K562 (cell line): ENCODE data around the gene OR52J3. TPM values are rescaled to one million over a fixed set of nuclear protein-coding genes. Genes with fewer than 3 reads are reported as not detected.

Experiments
- ATAC-seq: fragments of 200-7000 bp; cut with Tn5 transposase; 3 replicates; pipeline ENCODE4 v1.9.1; 2020; ENCODE audit warnings: moderate library complexity
- BruUV-seq: library from RNA; stranded (reverse); fragments of 400-500 nt; replicated peaks from 2 replicates; lab custom pipeline; 2021; lab: Mats Ljungman, UMichigan
- CTCF ChIA-PET: fragments of 300-600 bp; formaldehyde crosslinking; extraction: SDS; loops from one replicate; lab custom pipeline; 2021; ENCODE audit warnings: low intra/inter-chr PET ratio; lab: Yijun Ruan, JAX
- POLR2A ChIA-PET: fragments of 300-600, 350-650 bp; sonication (Branson Sonifier 250); formaldehyde crosslinking; extraction: SDS; loops from one replicate; lab custom pipeline; 2021; ENCODE audit warnings: antibody characterized with exemption, inconsistent platforms; lab: Yijun Ruan, JAX
- DNase-seq, 4 experiments: peaks; one replicate each; pipeline versions ENCODE4 v3.0.0 to v3.0.0-alpha.2; 2011 to 2018; ENCODE audit warnings: low spot score in 3 of 4, mixed read lengths in 3 of 4; ENCODE audit errors: extremely low read depth in 1 of 4
- FAIRE-seq: peaks from 2 replicates; lab custom pipeline; 2011; peaks lifted over from hg19 to GRCh38; lab: Jason Lieb, UNC
- H2AFZ ChIP-seq: 2 replicates; pipeline ENCODE4 v1.6.0; 2011; ENCODE audit warnings: low read depth, low read length, control low read depth, inconsistent platforms
- H3K27ac ChIP-seq: fragments of 200-600 bp; 3 replicates; pipeline ENCODE4 v1.8.0; 2011; ENCODE audit warnings: low read depth, mild to moderate bottlenecking, control low read depth, inconsistent platforms, low read length, moderate library complexity, mixed read lengths; ENCODE audit errors: extremely low read depth
- H3K27me3 ChIP-seq, 2 experiments: fragments of 300-600 bp in 1 of 2; 2 replicates in 1 of 2; 3 replicates in 1 of 2; pipeline versions ENCODE4 v1.6.0 to v1.8.0; 2011; ENCODE audit warnings: inconsistent platforms in 2 of 2, low read length in 2 of 2, mild to moderate bottlenecking in 1 of 2, mixed read lengths in 1 of 2, moderate library complexity in 1 of 2; ENCODE audit not compliant: control insufficient read depth in 2 of 2, insufficient read depth in 2 of 2
- H3K36me3 ChIP-seq: fragments of 300-600 bp; 3 replicates; pipeline ENCODE4 v1.8.0; 2011; ENCODE audit warnings: mild to moderate bottlenecking, low read length, inconsistent platforms; ENCODE audit not compliant: control insufficient read depth, insufficient read depth
- H3K4me1 ChIP-seq, 2 experiments: fragments of 200-600 bp in 1 of 2; replicated peaks in 1 of 2; 2 replicates in 1 of 2; 3 replicates in 1 of 2; pipeline versions ENCODE4 v1.5.1 to v1.8.0; 2011; ENCODE audit warnings: inconsistent platforms in 2 of 2, low read length in 2 of 2, mild to moderate bottlenecking in 1 of 2, mixed read lengths in 1 of 2, moderate library complexity in 1 of 2; ENCODE audit not compliant: control insufficient read depth in 2 of 2, insufficient read depth in 2 of 2
- H3K4me2 ChIP-seq: 2 replicates; pipeline ENCODE4 v1.6.1; 2011; ENCODE audit warnings: low read length, control low read depth, inconsistent platforms, mixed read lengths; ENCODE audit not compliant: insufficient read depth
- H3K4me3 ChIP-seq: fragments of 200-600 bp; sonication (generic), shearing (Covaris generic); 2 replicates; pipeline ENCODE4 v1.5.1; 2016; ENCODE audit warnings: control low read depth, inconsistent platforms
- H3K79me2 ChIP-seq: fragments of 200-600 bp; 3 replicates; pipeline ENCODE4 v1.8.0; 2011; ENCODE audit warnings: low read length, inconsistent platforms; ENCODE audit not compliant: control insufficient read depth, insufficient read depth
- H3K9ac ChIP-seq, 2 experiments: 2 replicates each; pipeline versions ENCODE4 v1.6.0 to v1.6.1; 2011; ENCODE audit warnings: low read depth in 2 of 2, low read length in 2 of 2, control low read depth in 1 of 2, inconsistent platforms in 1 of 2, mild to moderate bottlenecking in 1 of 2, mixed read lengths in 1 of 2; ENCODE audit not compliant: insufficient read depth in 1 of 2
- H3K9me1 ChIP-seq: one replicate; pipeline ENCODE4 v1.6.0; 2011; ENCODE audit warnings: inconsistent platforms, mild to moderate bottlenecking, low read length, moderate library complexity; ENCODE audit not compliant: control insufficient read depth, insufficient read depth
- H3K9me3 ChIP-seq: replicated peaks from 2 replicates; pipeline ENCODE4 v1.5.1; 2011; ENCODE audit warnings: low read depth, low read length, inconsistent platforms; ENCODE audit not compliant: control insufficient read depth, insufficient read depth
- H4K20me1 ChIP-seq: replicated peaks from 2 replicates; pipeline ENCODE4 v1.6.1; 2011; ENCODE audit warnings: low read length, inconsistent platforms, mixed read lengths; ENCODE audit not compliant: control insufficient read depth, insufficient read depth
- C11orf30 ChIP-seq: fragments of 450-650 bp; IDR thresholded peaks from 2 replicates; pipeline ENCODE4 v1.6.1; 2016; ENCODE audit warnings: low read depth, mild to moderate bottlenecking
- FOXA1 ChIP-seq: fragments of 450-650 bp; IDR thresholded peaks from 2 replicates; pipeline ENCODE4 v1.6.1; 2016; ENCODE audit warnings: mild to moderate bottlenecking, borderline replicate concordance
- HNRNPLL ChIP-seq: fragments of 200-400 bp; formaldehyde crosslinking; IDR thresholded peaks from 2 replicates; pipeline ENCODE4 v1.6.1; 2017; ENCODE audit warnings: low read length, low read depth, mild to moderate bottlenecking; ENCODE audit not compliant: poor library complexity, severe bottlenecking
- LEF1 ChIP-seq: fragments of 450-650 bp; IDR thresholded peaks from 2 replicates; pipeline ENCODE4 v1.6.1; 2016; ENCODE audit warnings: mild to moderate bottlenecking
- MAFF ChIP-seq: IDR thresholded peaks from 2 replicates; pipeline ENCODE4 v1.6.1; 2012; ENCODE audit warnings: low read length, improper control_type of control experiment
- MAFG ChIP-seq: fragments of 450-650 bp; conservative IDR thresholded peaks from 2 replicates; pipeline ENCODE4 v1.6.1; 2016; ENCODE audit warnings: missing genetic modification characterization, missing compliant biosample characterization
- MAFK ChIP-seq: IDR thresholded peaks from 2 replicates; pipeline ENCODE4 v1.6.1; 2011; ENCODE audit warnings: low read length, improper control_type of control experiment
- NCOA6 ChIP-seq: fragments of 450-650 bp; IDR thresholded peaks from 2 replicates; pipeline ENCODE4 v1.6.1; 2017; ENCODE audit warnings: mild to moderate bottlenecking
- PCBP1 ChIP-seq: fragments of 200-400 bp; formaldehyde crosslinking; IDR thresholded peaks from 2 replicates; pipeline ENCODE4 v1.6.1; 2018; ENCODE audit warnings: mild to moderate bottlenecking, low read depth, low read length; ENCODE audit not compliant: poor library complexity, severe bottlenecking
- TGIF2 ChIP-seq: sonication (generic); formaldehyde crosslinking; IDR thresholded peaks from 2 replicates; pipeline ENCODE4 v1.8.1; 2022; ENCODE audit warnings: mild to moderate bottlenecking, missing genetic modification reagents, moderate library complexity
- ZBED1 ChIP-seq: IDR thresholded peaks from 2 replicates; pipeline ENCODE4 v1.6.1; 2014
- ZNF316 ChIP-seq: fragments of 450-650 bp; IDR thresholded peaks from 2 replicates; pipeline ENCODE4 v1.6.1; 2016
- WGBS: fragments of 100-300 bp; shearing (Covaris generic); methylation state at CpG from one replicate; pipeline ENCODE4 v1.1.6; 2016; ENCODE audit warnings: low coverage, mixed read lengths; ENCODE audit not compliant: insufficient coverage; ENCODE audit errors: missing lambda C conversion rate; 5-methylcytosine and 5-hydroxymethylcytosine counted together
- in situ Hi-C: fragments of 300-500 bp; cut with MboI; formaldehyde crosslinking; loops from 4 replicates; pipeline ENCODE4 v1.15.0; 2018; ENCODE audit warnings: inconsistent platforms, mixed read lengths
- intact Hi-C: fragments of 100-400 bp; cut with micrococcal nuclease; formaldehyde crosslinking; loops from 2 replicates; pipeline ENCODE4 v1.14.2; 2022
- polyA plus RNA-seq, 8 experiments: library from polyadenylated mRNA; depleted of rRNA in 4 of 8; stranded (reverse) in 5 of 8; unstranded in 3 of 8; fragments of >200 nt; fragmentation: Nextera tagmentation in 2 of 8; fragmentation: Illumina TruSeq in 1 of 8; extraction: Ambion mirVana in 2 of 8; extraction: Trizol in 1 of 8; gene quantifications; 2 replicates each; pipeline versions ENCODE4 v1.2.1 to v1.2.3, GENCODE V29; 2011 to 2014; ENCODE audit warnings: inconsistent platforms in 1 of 8, missing spikeins in 1 of 8
- total RNA-seq, 7 experiments: library from RNA; depleted of rRNA in 6 of 7; stranded (reverse); fragments of >200 nt in 6 of 7; fragmentation: Illumina TruSeq in 2 of 7; extraction: Trizol in 2 of 7; gene quantifications; 2 replicates each; pipeline versions ENCODE4 v1.2.1 to v1.2.3, GENCODE V29; 2011 to 2021; ENCODE audit warnings: low replicate concordance in 1 of 7
- TF ChIP-seq, protein P1 (sequence below): fragments of 250-450 bp; sonication (Bioruptor Pico); IDR thresholded peaks from 2 replicates; pipeline ENCODE4 v1.8.0; 2022; ENCODE audit warnings: moderate library complexity, mild to moderate bottlenecking, inconsistent platforms
- TF ChIP-seq, protein P2 (sequence below), 2 experiments: IDR thresholded peaks in 1 of 2; conservative IDR thresholded peaks in 1 of 2; 2 replicates each; pipeline ENCODE4 v1.6.1; 2016; ENCODE audit warnings: low read depth in 2 of 2, mild to moderate bottlenecking in 1 of 2, missing compliant biosample characterization in 1 of 2, missing genetic modification characterization in 1 of 2, moderate library complexity in 1 of 2

OR52J3 gene
- total and polyA plus RNA-seq, 9 of the 15 experiments (the other 6 are each of a cell fraction or from before 2014, with no cell fraction given) = not detected

DNA sequence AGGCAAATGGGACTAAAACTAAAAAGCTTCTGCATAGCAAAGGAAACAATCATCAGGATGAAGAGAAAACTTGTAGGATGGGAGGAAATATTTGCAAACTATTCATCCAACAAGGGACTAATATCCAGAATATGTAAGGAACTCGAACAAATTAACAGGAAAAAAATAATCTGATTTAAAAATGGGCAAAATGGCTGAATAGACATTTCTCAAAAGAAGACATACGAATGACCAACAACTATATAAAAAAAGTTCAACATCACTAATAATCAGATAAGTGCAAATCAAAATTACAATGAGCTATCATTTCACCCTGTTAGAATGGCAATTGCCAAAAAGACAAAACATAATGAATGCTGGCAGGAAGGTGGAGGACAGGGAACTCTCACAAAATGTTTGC is 35.1 kb downstream of the OR52J3 start:
- BruUV-seq = no TSS peak
- Histone ChIP-seq H3K36me3 (no peaks in the 10 kb centered on the region), H2AFZ (no peak overlapping the region), H3K4me2 (no peak overlapping the region), H4K20me1 (no peaks in the 10 kb centered on the region), H3K9ac (no peak overlapping the region), H3K9me1 (no peaks in the 10 kb centered on the region), H3K27ac (no peak overlapping the region), H3K79me2 (no peaks in the 10 kb centered on the region), H3K4me3 (no peak overlapping the region), H3K27me3 (no peaks in the 10 kb centered on the region), H3K9me3 (no peaks in the 10 kb centered on the region), H3K4me1 (no peaks in the 10 kb centered on the region)
- ATAC-seq (no peak), FAIRE-seq (no peak), DNase-seq (no peak)
- POLR2A ChIA-PET = no interaction called here
- intact Hi-C loops (no loop called here), in situ Hi-C loops (no loop called here)
- CTCF ChIA-PET = no interaction called here
- peak; percentile 80 for TF ChIP-seq C11orf30
- no peak for TF ChIP-seq PCBP1
- no peak for TF ChIP-seq FOXA1
- peak; percentile 45; the same call in 1 of the 2 replicates for TF ChIP-seq MAFG
- no peak for TF ChIP-seq HNRNPLL
- peak; percentile 92 for TF ChIP-seq ZNF316
- 8% methylated on average over 2 of the region's 2 CpGs for WGBS

DNA sequence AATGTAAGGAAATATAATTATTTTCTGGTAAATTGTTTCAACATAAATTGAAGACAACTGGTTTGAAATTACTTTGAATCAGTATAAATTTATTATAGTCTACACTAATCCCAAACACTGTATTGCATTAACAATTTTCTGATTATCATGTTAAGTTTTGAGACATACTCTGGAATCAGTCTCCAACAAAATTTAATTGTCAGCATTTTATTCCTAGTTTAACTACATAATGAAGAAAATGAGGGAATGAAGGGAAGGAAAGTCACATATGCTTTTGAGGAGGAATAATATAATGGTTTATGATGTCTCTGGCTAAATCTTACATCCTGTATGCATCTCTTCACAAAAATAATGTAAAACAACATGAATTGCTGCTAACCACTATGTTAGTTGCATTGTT is 37.3 kb downstream of the OR52J3 start:
- peaks cover 0 to 4% of the 10 kb centered on the region in 2 experiments; a peak in 1 of 5 replicates for H3K4me1 ChIP-seq
- DNase-seq = no peak
- H4K20me1 ChIP-seq = no peaks in the 10 kb centered on the region
- in situ Hi-C loops (no loop called here), intact Hi-C loops (no loop called here)
- no peaks in the 10 kb centered on the region for H3K9me3 ChIP-seq
- CTCF ChIA-PET = no interaction called here
- no peaks in the 10 kb centered on the region for H3K27me3 ChIP-seq
- H3K27ac ChIP-seq = no peak overlapping the region
- H3K4me3 ChIP-seq = no peak overlapping the region
- no peak for FAIRE-seq
- H3K4me2 ChIP-seq = no peak overlapping the region
- H2AFZ ChIP-seq = no peak overlapping the region
- H3K9ac ChIP-seq = no peak overlapping the region
- no peak for ATAC-seq
- H3K9me1 ChIP-seq = no peaks in the 10 kb centered on the region
- H3K79me2 ChIP-seq = no peaks in the 10 kb centered on the region
- H3K36me3 ChIP-seq = no peaks in the 10 kb centered on the region
- BruUV-seq = no TSS peak
- POLR2A ChIA-PET = no interaction called here
- TF ChIP-seq NCOA6 (no peak), ZBED1 (no peak), MAFF (peak; percentile 72), MAFG (peak; percentile 70; the same call in 1 of the 2 replicates), TGIF2 (no peak), C11orf30 (peak; percentile 83), MAFK (peak; percentile 61; the same call in 1 of the 2 replicates), LEF1 (no peak)
- TF ChIP-seq, protein P1, sequence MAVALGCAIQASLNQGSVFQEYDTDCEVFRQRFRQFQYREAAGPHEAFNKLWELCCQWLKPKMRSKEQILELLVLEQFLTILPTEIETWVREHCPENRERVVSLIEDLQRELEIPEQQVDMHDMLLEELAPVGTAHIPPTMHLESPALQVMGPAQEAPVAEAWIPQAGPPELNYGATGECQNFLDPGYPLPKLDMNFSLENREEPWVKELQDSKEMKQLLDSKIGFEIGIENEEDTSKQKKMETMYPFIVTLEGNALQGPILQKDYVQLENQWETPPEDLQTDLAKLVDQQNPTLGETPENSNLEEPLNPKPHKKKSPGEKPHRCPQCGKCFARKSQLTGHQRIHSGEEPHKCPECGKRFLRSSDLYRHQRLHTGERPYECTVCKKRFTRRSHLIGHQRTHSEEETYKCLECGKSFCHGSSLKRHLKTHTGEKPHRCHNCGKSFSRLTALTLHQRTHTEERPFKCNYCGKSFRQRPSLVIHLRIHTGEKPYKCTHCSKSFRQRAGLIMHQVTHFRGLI (CRISPR knock-in tag) = no peak
- TF ChIP-seq, protein P2, sequence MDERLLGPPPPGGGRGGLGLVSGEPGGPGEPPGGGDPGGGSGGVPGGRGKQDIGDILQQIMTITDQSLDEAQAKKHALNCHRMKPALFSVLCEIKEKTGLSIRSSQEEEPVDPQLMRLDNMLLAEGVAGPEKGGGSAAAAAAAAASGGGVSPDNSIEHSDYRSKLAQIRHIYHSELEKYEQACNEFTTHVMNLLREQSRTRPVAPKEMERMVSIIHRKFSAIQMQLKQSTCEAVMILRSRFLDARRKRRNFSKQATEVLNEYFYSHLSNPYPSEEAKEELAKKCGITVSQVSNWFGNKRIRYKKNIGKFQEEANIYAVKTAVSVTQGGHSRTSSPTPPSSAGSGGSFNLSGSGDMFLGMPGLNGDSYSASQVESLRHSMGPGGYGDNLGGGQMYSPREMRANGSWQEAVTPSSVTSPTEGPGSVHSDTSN (CRISPR knock-in tag; IDR thresholded peaks at IDR 0.05; ENCODE audit: low read depth) = no peak
- TF ChIP-seq, protein P2 (tag; conservative IDR thresholded peaks at IDR 0.05; ENCODE audit: low read depth) = no peak
